DMS153 treated with DMSO at 0.1 percent for 48 hours (cell line): Measurements from ENCODE around the gene IL17RB.

ENCODE experiments used
- DNase-seq: peaks from one replicate; lab custom pipeline; 2025; ENCODE audit not compliant: unreplicated experiment; lab: John Stamatoyannopoulos, UW

The IL17RB gene

GRCh38 chr3:53902067-53902466 lies 55.7 kb downstream of the IL17RB start:
- no peak for DNase-seq

GRCh38 chr3:53902711-53903110 lies 56.3 kb downstream of the IL17RB start:
- DNase-seq = no peak

GRCh38 chr3:53913401-53913800 lies 67.0 kb downstream of the IL17RB start:
- DNase-seq = no peak
